OCI-LY3 (cell line): ENCODE measurements around the gene IKBIP.

ENCODE experiments used
- CTCF ChIP-seq: fragments of 200-600, 300-600 bp; sonication (generic); IDR thresholded peaks from 2 replicates; pipeline ENCODE4 v1.5.1; 2014; ENCODE audit warnings: antibody characterized with exemption, low read length, low read depth
- EZH2phosphoT487 ChIP-seq: fragments of 200-600 bp; shearing (Covaris generic); IDR thresholded peaks from 2 replicates; pipeline ENCODE4 v1.6.1; 2018; ENCODE audit warnings: antibody characterized with exemption, mixed run types, low read depth

GRCh38 chr12:98610596-98610995 lies 34.0 kb downstream of the IKBIP start:
- TF ChIP-seq CTCF (no peak), EZH2phosphoT487 (no peak)
